22Rv1 (cell line): Measurements from ENCODE around the gene USP48.
A peak's percentile ranks its signal among the peaks of the same experiment; 100 is the strongest.

Experiments used
- H3K27ac ChIP-seq: fragments of 450-650 bp; 2 replicates; pipeline ENCODE4 v1.5.1; 2017
- ZFX ChIP-seq: fragments of 450-650 bp; IDR thresholded peaks from 2 replicates; pipeline ENCODE4 v1.6.1; 2017; ENCODE audit warnings: antibody characterized with exemption, borderline replicate concordance
- TF ChIP-seq, protein P1 (sequence below): fragments of 450-650 bp; IDR thresholded peaks from 2 replicates; pipeline ENCODE4 v1.5.1; 2017; ENCODE audit warnings: mild to moderate bottlenecking

USP48 gene

DNA sequence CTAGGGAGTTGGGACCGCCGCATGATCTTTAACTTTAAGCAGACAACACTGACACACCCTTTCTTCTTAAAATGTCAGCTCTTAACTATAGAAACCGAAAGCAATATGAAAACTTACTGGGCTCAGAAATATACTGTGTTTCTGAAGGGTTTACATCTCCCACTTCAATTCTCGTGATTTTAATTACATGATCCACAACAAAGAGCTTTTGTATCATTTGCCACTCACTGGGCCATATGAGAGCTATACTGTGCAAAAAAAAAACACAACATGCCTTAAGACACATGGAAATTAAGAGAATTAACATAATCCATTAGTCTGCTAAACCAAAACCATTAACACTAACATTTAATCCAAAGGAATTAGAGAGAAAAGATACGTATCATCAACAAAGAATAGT lies 78.8 kb downstream of the USP48 start:
- TF ChIP-seq ZFX, result no peak
- TF ChIP-seq, protein P1, sequence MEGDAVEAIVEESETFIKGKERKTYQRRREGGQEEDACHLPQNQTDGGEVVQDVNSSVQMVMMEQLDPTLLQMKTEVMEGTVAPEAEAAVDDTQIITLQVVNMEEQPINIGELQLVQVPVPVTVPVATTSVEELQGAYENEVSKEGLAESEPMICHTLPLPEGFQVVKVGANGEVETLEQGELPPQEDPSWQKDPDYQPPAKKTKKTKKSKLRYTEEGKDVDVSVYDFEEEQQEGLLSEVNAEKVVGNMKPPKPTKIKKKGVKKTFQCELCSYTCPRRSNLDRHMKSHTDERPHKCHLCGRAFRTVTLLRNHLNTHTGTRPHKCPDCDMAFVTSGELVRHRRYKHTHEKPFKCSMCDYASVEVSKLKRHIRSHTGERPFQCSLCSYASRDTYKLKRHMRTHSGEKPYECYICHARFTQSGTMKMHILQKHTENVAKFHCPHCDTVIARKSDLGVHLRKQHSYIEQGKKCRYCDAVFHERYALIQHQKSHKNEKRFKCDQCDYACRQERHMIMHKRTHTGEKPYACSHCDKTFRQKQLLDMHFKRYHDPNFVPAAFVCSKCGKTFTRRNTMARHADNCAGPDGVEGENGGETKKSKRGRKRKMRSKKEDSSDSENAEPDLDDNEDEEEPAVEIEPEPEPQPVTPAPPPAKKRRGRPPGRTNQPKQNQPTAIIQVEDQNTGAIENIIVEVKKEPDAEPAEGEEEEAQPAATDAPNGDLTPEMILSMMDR, result no peak
- no peak overlapping the region for H3K27ac ChIP-seq

DNA sequence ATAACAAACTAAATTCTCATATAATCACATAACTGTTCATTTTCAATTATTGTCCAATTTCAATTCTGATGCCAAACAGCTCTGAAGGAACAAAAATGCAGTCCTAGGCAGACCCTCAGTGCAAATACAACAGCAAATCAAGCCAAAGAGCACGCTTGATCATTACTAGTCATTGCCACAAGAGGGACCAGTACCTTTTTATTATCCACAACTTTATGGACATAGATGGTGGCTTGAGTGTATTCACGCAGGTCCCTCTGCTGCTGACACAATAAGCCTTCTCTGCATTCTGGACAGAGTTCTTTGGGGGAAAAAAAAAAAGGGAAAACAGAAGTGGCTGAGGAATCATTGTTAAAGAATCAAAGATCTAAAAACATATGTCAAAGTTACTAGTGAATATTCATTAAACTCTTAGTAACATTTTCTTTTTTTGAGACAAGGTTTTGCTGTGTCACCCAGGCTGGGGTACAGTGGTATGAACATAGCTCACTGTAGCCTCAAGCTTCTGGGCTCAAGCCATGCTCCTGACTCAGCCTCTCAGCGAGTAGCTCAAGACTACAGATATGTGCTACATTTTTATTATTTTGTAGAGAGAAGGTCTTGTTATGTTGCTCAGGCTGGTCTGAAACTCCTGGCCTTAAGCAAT lies 79.5 kb downstream of the USP48 start:
- TF ChIP-seq ZFX, result no peak
- TF ChIP-seq, protein P1, result peak; percentile 51
- no peak overlapping the region for H3K27ac ChIP-seq

DNA sequence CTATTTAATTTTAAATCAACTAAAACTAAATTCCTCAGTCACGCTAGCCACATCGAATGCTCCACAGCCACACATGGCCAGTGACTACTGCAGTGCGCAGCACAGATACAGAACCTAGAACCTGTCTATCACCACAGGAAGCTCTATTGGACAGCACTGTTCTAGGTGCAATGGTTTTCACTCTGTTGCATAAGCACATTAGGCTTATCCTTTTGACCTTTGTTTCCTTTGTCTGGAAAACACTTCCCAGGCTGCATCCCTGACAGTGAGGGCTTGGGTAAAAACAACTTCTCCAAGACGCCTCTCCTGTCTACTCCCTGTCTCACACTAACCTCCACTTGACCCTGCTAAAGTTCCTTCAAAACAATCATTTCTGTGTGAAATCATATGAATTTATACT lies 80.2 kb downstream of the USP48 start:
- TF ChIP-seq ZFX, result no peak
- TF ChIP-seq, protein P1, result no peak

DNA sequence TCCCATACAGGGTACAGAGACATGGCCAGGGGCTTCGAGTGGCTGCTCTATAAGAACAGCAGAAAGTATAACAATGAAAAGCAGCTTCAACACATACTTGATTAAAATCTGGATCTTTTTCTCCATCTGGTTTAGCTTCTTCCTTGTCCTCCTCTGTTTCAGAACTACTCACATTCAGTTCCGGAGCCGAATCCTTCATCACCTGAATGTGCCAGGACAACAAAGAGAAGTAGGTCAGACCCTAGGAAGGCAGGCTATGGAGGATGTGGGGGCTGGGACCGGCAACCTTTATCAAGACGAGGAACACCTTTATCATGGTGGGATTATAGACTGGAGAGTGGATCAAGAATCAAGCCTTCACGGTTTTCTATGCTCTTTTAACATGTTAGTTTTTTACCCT lies 81.5 kb downstream of the USP48 start:
- H3K27ac ChIP-seq, result no peak overlapping the region
- no peak for TF ChIP-seq ZFX
- TF ChIP-seq, protein P1, result no peak

More for the DNA sequence above, 80.2 kb downstream of the USP48 start:
- H3K27ac ChIP-seq, result no peak overlapping the region

DNA sequence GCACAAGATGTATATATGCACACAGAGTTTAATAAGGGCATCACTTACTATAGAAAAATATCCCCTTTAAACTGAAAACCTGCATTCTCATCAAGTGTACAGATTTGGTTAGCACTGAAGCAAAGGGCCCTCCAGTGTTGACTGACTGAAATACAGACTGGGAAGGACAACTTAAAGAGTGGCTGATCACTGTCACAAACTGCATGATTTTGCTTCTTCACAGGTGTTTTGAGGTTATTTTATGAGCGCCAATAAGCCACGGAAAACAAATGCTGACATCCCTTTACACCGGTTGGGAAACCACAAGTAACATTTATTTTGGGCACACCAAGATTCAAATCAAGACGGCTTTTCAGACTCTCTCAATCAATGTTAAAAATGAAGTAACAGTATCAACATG lies 82.9 kb downstream of the USP48 start:
- H3K27ac ChIP-seq, result no peak overlapping the region
- TF ChIP-seq ZFX, result no peak
- TF ChIP-seq, protein P1, result no peak

DNA sequence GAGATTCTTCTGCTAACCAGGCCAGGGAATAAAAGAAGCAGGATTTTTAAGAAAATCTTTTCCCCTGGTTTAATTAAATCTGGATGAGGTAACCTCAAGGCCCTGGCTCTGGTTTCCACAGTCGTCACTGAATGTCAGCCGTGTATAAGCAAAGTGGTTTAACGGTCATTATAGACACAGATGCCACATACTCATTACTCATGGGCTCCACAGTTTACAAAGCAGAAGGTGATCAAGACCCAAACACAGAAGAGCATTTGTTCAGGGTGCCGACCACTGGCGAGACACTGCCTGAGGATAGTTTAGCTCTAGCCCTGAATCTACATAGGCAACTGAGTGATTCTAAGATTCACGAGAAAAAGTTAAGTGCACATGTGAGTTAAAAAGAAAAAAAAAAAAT lies 86.0 kb downstream of the USP48 start:
- no peak overlapping the region for H3K27ac ChIP-seq
- TF ChIP-seq, protein P1, result no peak
- no peak for TF ChIP-seq ZFX

DNA sequence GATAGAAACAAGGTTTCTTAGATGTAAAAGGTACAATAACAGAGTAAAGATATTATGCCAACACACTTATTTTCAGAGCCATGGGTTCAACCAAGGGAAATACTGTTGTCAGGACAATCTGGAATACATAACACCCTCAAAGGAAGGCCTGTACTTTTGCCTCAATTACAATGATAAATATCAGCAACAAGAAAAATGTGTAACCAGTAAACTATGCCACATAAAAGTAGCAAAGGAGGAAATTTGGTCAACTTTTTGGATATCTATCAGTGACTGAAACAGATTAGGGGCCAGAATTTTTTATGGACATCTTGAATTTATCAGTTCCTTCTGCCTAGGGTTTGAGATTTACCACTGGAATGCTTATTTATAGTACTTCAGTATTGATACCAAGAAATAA lies 89.2 kb downstream of the USP48 start:
- TF ChIP-seq, protein P1, result no peak
- no peak for TF ChIP-seq ZFX
- H3K27ac ChIP-seq, result no peak overlapping the region
